GM12874 (cell line): ENCODE results near the gene FNBP1L.

Source experiments
- TF ChIP-seq, protein P1 (sequence below): IDR thresholded peaks from 2 replicates; pipeline ENCODE4 v1.5.1; 2011; ENCODE audit warnings: low read depth, mild to moderate bottlenecking, control low read depth, low read length, moderate library complexity; ENCODE audit not compliant: insufficient read depth

The FNBP1L gene

GRCh38 chr1:93447481-93448291, at the start of gene FNBP1L:
FNBP1L (plus strand) TSS chr1:93448118; CDS start chr1:93448282, 164 bp downstream.
- TF ChIP-seq, protein P1, sequence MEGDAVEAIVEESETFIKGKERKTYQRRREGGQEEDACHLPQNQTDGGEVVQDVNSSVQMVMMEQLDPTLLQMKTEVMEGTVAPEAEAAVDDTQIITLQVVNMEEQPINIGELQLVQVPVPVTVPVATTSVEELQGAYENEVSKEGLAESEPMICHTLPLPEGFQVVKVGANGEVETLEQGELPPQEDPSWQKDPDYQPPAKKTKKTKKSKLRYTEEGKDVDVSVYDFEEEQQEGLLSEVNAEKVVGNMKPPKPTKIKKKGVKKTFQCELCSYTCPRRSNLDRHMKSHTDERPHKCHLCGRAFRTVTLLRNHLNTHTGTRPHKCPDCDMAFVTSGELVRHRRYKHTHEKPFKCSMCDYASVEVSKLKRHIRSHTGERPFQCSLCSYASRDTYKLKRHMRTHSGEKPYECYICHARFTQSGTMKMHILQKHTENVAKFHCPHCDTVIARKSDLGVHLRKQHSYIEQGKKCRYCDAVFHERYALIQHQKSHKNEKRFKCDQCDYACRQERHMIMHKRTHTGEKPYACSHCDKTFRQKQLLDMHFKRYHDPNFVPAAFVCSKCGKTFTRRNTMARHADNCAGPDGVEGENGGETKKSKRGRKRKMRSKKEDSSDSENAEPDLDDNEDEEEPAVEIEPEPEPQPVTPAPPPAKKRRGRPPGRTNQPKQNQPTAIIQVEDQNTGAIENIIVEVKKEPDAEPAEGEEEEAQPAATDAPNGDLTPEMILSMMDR: no peak

GRCh38 chr1:93399781-93400180, 48.1 kb upstream of the FNBP1L start:
- TF ChIP-seq, protein P1: no peak

GRCh38 chr1:93408203-93408602, 39.7 kb upstream of the FNBP1L start:
- TF ChIP-seq, protein P1: no peak

GRCh38 chr1:93411000-93411399, 36.9 kb upstream of the FNBP1L start:
- TF ChIP-seq, protein P1: no peak

DNA sequence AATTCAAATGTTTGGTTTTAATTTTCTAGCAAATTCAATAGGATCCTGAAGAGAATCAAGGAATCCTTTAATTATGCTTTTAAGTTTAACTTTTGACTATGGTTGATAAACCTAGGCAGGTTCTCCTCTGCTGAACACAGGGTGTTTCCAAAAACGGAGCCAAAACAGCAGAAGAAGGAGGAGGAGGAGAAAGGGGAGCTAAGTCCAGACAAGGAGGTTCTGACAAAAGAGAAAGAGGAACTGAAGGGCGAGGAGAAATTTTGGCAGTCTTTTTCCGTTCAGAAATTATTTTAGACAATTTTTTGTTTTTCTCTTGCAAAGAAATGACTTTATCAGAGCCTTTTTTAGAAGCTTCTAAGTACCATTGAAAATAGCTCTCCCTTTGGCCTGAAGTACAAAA, 33.2 kb upstream of the FNBP1L start:
- TF ChIP-seq, protein P1: no peak

- TF ChIP-seq, protein P1: no peak
Observed at GRCh38 chr1:93415296-93415695, 32.6 kb upstream of the FNBP1L start.

DNA sequence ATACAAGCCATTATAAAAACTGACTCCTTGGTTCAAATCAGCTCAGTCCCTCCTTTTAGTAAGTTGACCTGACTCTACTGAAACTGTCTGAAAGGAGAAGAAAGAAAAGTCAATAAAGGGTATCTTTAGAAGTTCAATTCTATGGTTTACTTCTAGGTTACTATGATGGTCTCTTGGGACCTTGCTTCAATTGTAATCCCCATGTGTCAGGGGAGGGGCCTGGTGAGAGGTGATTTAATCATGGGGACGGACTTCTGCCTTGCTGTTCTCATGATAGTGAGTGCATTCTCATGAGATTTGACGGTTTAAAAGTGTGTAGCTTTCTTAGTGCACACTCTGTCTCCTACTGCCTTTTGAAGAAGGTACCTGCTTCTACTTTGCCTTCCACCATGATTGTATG, 31.7 kb upstream of the FNBP1L start:
- TF ChIP-seq, protein P1: no peak
